HG03060 (cell line): Measurements from ENCODE around the gene WWC2.
"Not testable (repeated sequence)": the region's sequence is repeated elsewhere in the genome, so short reads cannot be mapped to it uniquely, and the experiment has no call there.

Experiments used
- ATAC-seq: cut with Tn5 transposase; IDR thresholded peaks from one replicate; pipeline ENCODE4 v1.9.1; 2021; ENCODE audit warnings: low read depth, moderate number of reproducible peaks; ENCODE audit not compliant: unreplicated experiment

The WWC2 gene

DNA sequence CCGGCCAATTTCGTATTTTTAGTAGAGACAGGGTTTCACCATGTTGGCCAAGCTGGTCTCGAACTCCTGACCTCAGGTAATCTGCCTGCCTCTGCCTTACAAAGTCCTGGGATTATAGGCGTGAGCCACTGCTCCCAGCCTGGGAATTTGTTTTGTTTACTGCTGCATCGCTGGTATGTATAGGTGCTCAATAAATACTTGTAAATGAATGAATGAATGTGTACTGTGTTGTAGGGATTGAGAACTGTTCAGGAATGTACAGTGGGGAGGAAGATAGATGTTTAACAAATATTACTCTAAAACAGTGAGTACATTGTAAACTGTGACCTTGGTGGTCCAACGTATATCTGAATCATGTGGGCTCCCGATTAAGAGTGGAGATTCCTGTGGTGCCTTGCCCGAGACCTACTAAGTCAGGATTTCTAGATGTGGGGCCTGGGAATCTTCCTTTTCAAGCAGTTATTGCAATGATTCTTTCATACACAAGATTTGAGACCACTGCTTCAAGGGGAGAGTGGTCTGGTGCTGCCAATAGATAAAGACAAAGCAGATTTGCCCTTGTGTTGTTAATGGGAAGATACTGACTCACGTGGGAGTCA, 41.0 kb downstream of the WWC2 start:
- ATAC-seq: no peak

GRCh38 chr4:183140911-183141320, 41.9 kb downstream of the WWC2 start:
- ATAC-seq: no peak

DNA sequence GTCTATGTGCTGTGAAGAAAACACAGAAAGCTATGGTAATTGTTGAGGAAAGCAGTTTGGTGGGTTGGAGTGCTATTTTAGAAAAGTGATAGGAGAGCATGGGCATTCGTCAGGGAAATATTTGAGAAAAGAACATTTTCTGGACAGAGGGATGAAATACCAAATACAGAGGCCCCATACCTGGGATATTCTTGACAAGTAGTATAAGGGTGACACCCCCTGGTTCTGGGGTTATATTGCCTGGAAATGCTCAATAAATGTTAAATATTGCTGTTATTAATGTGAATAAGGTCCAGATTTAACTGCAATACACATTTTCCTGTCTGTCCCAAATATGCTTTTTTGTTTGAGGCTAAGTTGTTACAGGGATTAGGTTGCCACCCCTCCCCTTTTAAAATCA, 42.9 kb downstream of the WWC2 start:
- no peak for ATAC-seq

GRCh38 chr4:183142571-183143550, 43.8 kb downstream of the WWC2 start:
- no peak for ATAC-seq

- no peak for ATAC-seq
Measured at GRCh38 chr4:183144787-183145186, 45.7 kb downstream of the WWC2 start.

GRCh38 chr4:183145773-183146172, 46.7 kb downstream of the WWC2 start:
- ATAC-seq: no peak

DNA sequence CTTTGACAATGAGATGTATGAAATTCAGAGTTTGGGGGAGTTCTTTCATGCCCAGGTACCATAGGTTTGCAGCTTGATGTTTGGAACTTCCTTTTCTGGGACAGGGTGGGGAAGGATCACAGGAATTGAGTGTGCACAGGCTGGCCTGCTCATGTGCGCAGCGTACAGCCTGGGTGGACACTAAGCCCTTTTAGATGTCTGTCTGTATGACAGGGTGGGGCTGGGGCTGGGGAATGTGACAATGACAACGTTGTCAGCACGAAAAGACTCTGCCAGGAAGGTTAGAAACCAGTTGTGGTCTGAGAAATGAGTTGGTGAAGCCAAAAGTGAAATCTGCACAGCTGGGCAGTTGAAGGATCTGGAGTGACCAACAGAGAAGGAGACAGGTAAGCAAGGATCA, 47.4 kb downstream of the WWC2 start:
- ATAC-seq: no peak

DNA sequence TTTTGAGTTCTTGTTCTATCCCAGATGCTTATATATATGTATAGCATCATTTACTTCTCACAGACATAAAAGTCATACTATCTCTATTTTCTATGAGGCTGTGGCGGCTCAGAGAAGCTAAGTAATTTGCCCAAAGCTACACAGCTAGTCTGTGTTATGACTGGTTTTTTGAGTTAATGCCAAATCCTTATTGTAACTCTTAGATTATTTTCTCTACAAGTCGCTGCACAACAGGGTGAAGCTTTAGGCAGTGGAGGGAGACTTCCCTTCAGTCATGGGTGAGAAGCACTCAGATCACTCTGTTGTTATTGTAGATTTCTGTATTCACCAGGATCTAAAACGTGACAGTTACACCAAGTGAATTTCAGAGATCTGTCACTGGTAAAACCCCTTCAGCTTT, 48.1 kb downstream of the WWC2 start:
- ATAC-seq: no peak

DNA sequence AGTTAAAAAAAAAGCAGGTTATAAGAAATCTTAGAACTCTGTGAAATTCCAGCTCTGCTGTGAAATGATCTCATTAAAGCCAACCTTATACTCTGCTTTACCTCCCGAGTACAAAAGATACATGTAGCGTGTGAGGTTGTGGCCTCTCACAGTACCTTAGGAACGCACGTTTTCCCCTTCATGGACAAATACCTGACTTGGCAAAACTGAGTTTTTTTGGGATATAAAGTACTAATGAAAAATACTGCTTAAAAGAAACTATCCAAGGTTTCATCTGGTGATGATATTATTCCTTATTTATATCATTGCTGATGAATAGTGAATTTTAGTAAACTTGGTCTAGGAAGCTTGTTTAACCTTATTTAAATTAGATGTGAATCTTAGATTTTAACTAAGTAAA, 48.9 kb downstream of the WWC2 start:
- no peak for ATAC-seq

- ATAC-seq: no peak
Measured at GRCh38 chr4:183149616-183150539, 50.8 kb downstream of the WWC2 start.

DNA sequence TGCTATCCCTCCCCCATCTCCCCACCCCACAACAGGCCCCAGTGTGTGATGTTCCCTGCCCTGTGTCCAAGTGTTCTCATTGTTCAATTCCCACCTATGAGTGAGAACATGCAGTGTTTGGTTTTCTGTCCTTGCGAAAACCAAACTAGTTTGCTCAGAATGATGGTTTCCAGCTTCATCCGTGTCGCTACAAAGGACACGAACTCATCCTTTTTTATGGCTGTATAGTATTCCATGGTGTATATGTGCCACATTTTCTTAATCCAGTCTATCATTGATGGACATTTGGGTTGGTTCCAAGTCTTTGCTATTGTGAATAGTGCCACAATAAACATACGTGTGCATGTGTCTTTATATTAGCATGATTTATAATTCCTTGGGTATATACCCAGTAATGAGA, 51.6 kb downstream of the WWC2 start:
- ATAC-seq: not testable (repeated sequence)

DNA sequence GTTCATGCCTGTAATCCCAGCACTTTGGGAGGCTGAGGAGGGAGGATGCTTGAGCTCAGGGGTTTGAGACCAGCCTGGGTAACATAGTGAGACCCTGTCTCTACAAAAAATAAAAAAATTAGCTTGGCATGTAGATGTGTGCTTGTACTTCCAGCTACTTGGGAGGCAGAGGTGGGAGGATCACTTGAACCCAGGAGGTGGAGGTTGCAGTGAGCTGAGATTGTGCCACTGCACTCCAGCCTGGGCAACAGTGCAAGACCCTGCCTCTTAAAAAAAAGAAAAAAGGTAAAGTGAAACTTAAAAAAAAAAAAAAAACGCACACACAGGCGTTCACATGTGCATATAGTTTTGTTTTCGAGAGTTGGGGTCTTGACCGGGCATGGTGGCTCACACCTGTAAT, 53.2 kb downstream of the WWC2 start:
- not testable (repeated sequence) for ATAC-seq

DNA sequence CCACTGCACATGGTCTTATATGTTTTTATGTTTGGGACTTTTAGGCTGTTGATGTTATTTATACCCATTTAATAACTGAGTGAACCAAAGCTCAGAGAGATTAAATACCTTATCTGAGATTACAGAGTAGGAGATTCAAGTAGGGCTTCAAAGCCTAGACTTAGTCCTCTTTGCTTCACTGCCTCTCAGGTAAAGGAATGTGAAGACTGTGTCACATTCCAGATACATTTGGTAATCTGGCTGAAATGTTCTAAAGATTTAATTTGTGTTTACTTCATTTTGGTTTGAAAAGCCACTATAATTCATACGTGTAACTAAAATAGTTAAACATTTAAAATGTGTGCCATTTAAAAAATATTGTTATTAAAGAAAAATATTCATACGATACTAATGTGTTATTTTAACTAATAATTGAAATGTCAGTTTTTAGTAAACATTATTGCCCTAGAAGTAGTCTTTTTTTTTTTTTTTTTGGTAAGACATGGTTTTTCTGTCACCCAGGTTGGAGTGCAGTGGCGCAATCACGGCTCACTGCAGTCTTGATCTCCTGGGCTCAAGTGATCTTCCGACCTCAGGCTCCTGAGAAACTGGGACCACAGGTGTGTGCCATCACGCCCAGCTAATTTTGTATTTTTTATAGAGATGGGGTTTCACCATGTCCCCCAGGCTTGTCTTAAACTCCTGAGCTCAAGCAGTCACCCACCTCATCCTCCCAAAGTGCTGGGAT, 54.3 kb downstream of the WWC2 start:
- ATAC-seq: no peak

DNA sequence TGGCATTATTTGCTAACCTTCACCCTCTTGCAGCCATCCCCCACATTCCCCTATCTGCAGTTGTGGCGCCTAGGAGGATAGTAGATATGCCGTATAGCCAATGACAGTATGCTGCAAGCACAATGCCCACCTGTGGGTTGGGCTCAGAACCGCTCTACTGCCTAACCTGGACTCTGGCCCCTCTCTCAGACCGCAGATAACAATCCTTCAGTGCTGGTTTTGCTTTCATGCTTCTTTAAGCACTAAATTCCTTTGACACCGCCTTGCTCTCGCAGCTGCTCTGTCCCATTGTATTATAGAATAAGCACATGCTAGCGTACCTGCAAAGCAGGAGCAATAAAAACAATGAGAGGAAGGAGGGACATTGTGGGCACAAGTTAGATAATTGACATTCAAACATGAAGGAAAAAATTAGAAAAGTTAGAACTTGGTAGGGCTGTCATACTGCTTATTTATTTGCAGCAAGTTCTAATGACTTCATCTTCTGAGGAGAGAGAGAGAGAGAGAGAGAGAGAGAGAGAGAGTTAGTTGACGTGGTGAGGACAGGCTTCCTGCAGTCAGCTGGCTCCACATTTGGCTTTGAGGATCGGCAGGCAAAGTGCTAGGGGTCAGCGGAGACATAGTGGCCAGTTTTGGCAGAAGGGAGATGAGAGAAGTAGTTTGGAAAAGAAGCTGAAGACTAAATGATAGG, 55.8 kb downstream of the WWC2 start:
- no peak for ATAC-seq

GRCh38 chr4:183155450-183156184, 56.6 kb downstream of the WWC2 start:
- no peak for ATAC-seq

DNA sequence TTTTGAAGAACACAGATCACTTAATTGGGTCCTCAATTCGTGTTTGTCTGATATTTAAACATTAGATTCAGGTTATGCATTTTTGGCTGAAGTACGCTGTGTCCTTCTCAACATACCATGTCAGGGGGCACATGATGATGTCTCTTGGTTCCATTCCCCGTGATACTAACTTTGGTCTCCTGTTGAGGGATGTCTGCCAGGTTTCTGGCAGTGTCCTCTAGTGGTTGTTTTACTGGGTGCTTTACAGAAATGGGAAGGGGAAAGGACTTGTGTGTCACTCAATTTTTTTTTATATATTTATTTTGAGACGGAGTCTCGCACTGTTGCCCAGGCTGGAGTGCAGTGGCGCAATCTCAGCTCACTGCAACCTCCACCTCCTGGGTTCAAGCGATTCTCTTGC, 58.2 kb downstream of the WWC2 start:
- no peak for ATAC-seq

GRCh38 chr4:183158062-183158461, 59.0 kb downstream of the WWC2 start:
- no peak for ATAC-seq

DNA sequence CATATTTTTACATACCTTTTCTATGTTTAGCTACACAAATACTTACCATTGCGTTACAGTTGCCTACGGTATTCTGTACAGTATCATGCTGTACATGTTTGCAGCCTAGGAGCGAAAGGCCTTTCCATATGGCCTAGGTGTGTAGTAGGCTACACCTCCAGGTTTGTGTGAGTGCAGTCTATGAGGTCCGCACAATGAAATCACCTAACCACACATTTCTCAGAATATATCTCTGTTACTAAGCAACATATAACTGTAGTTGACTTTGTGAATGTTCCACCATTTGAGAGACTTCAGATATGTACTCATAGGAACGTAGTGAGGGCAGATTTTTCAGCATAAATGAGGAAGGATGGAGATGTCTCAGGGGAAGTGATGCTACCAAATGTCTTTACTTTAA, 62.6 kb downstream of the WWC2 start:
- ATAC-seq: no peak

- ATAC-seq: no peak
Measured at GRCh38 chr4:183163135-183163534, 64.1 kb downstream of the WWC2 start.
